ENCODE results near the gene PC. TPM values are rescaled to one million over a fixed set of nuclear protein-coding genes. Genes with fewer than 3 reads are reported as not detected.

The PC gene
- polyA plus RNA-seq, 3 donors, result 4.6 to 7.1 (median 6.0) TPM

DNA sequence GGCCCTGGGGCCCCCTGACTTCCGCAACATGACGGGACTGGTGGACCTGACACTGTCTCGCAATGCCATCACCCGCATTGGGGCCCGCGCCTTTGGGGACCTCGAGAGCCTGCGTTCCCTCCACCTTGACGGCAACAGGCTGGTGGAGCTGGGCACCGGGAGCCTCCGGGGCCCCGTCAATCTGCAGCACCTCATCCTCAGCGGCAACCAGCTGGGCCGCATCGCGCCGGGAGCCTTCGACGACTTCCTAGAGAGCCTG, 100.3 kb downstream of the PC start:
- intact Hi-C loops (cut with micrococcal nuclease), result no loop called here
- H3K9ac ChIP-seq (ENCODE audit: insufficient read depth, low read length, poor library complexity, severe bottlenecking), result no peak overlapping the region
- no peak for DNase-seq

DNA sequence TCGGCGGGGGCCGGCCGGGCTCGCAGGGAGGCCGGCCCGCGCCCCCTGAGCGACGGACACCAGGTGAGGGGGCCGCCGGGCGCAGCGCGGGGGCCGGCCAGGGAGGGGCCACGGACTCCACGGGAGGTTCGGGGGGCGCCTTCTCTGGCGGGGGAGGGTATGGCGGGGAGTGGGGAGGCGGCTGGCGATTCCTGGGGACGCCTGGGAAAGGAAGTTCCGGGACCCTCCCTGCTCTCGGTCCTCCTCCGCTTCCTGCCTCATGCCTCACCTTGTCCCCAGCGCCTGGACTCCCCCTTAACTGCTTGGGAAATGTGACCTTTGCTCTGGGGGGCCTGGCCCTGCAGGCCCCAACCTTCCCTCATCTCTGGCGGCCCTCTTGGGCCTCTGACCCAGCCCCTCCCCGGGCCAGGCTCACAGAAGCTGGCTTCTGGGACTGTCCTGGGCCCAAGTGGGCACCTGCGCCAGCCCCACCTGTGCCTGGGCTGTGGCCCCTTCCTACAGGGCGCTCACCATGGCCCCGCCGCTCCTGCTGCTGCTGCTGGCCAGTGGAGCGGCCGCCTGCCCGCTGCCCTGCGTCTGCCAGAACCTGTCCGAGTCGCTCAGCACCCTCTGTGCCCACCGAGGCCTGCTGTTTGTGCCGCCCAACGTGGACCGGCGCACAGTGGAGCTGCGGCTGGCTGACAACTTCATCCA, 100.8 kb downstream of the PC start:
- Histone ChIP-seq H3K27me3 (ENCODE audit: control insufficient read depth in 2 of 2, insufficient read depth in 2 of 2, low read length in 2 of 2) (no peaks in the 10 kb centered on the region), H3K79me2 (ENCODE audit: insufficient read depth, low read length) (peaks cover 3% of the 10 kb centered on the region), H2AFZ (ENCODE audit: insufficient read depth, low read depth, low read length, poor library complexity, severe bottlenecking) (peak overlapping the region; percentile 61), H3K27ac (ENCODE audit: low read depth in 1 of 2, low read length in 2 of 2) (no peak overlapping the region), H3K4me1 (ENCODE audit: control insufficient read depth in 1 of 2, insufficient read depth in 2 of 2, low read length in 2 of 2) (peaks cover 13 to 17% of the 10 kb centered on the region in 2 donors), H3K4me3 (replicated peaks in 1 of 3; ENCODE audit: low read depth in 2 of 3, low read length in 3 of 3) (peak overlapping the region in 1 of 3 experiments; percentile 58), H3K9me3 (replicated peaks in 1 of 2; ENCODE audit: control insufficient read depth in 1 of 2, insufficient read depth in 1 of 2, low read length in 2 of 2) (no peaks in the 10 kb centered on the region), H3K4me2 (replicated peaks; ENCODE audit: extremely low read depth, low read length, poor library complexity, severe bottlenecking) (peak overlapping the region; percentile 72), H3K36me3 (replicated peaks in 1 of 2; ENCODE audit: control insufficient read depth in 1 of 2, insufficient read depth in 2 of 2, low read length in 2 of 2) (no peaks in the 10 kb centered on the region), H4K20me1 (ENCODE audit: insufficient read depth, low read length) (no peaks in the 10 kb centered on the region), H3K9ac (ENCODE audit: insufficient read depth, low read length, poor library complexity, severe bottlenecking) (peak overlapping the region; percentile 32)
- H3K36me3 Mint-ChIP-seq, result no peaks in the 10 kb centered on the region
- peaks cover 16% of the 10 kb centered on the region for H3K4me1 Mint-ChIP-seq
- peaks cover 0 to 2% (median 0%) of the 10 kb centered on the region in 3 donors for H3K27me3 Mint-ChIP-seq (ENCODE audit: low read depth in 3 of 3)
- H3K4me3 Mint-ChIP-seq, result peak overlapping the region; percentile 75 to 88
- WGBS (ENCODE audit: insufficient coverage), result 44% methylated on average over 36 of the region's 47 CpGs
- no peaks in the 10 kb centered on the region for H3K9me3 Mint-ChIP-seq
- intact Hi-C loops (cut with micrococcal nuclease), result no loop called here
- DNase-seq, result no peak
- no peak overlapping the region for H3K27ac Mint-ChIP-seq
- no peak for TF ChIP-seq CTCF (IDR thresholded peaks at IDR 0.05)

More for the DNA sequence above, 100.3 kb downstream of the PC start:
- no peak for TF ChIP-seq CTCF (IDR thresholded peaks at IDR 0.05)
- peak overlapping the region in 1 of 2 donors; percentile 75 for H3K4me3 Mint-ChIP-seq
- H3K4me1 ChIP-seq (ENCODE audit: control insufficient read depth in 1 of 2, insufficient read depth in 2 of 2, low read length in 2 of 2), result peaks cover 13 to 17% of the 10 kb centered on the region in 2 donors
- H3K9me3 ChIP-seq (replicated peaks in 1 of 2; ENCODE audit: control insufficient read depth in 1 of 2, insufficient read depth in 1 of 2, low read length in 2 of 2), result no peaks in the 10 kb centered on the region
- no peak overlapping the region for H2AFZ ChIP-seq (ENCODE audit: insufficient read depth, low read depth, low read length, poor library complexity, severe bottlenecking)
- no peak overlapping the region for H3K4me2 ChIP-seq (replicated peaks; ENCODE audit: extremely low read depth, low read length, poor library complexity, severe bottlenecking)
- peaks cover 16% of the 10 kb centered on the region for H3K4me1 Mint-ChIP-seq
- peaks cover 0 to 2% (median 0%) of the 10 kb centered on the region in 3 donors for H3K27me3 Mint-ChIP-seq (ENCODE audit: low read depth in 3 of 3)
- no peaks in the 10 kb centered on the region for H3K36me3 Mint-ChIP-seq
- no peaks in the 10 kb centered on the region for H3K27me3 ChIP-seq (ENCODE audit: control insufficient read depth in 2 of 2, insufficient read depth in 2 of 2, low read length in 2 of 2)
- H3K36me3 ChIP-seq (replicated peaks in 1 of 2; ENCODE audit: control insufficient read depth in 1 of 2, insufficient read depth in 2 of 2, low read length in 2 of 2), result no peaks in the 10 kb centered on the region
- no peaks in the 10 kb centered on the region for H3K9me3 Mint-ChIP-seq
- H3K79me2 ChIP-seq (ENCODE audit: insufficient read depth, low read length), result peaks cover 3% of the 10 kb centered on the region
- 98% methylated on average over 17 of the region's 19 CpGs for WGBS (ENCODE audit: insufficient coverage)
- no peak overlapping the region for H3K27ac Mint-ChIP-seq
- no peaks in the 10 kb centered on the region for H4K20me1 ChIP-seq (ENCODE audit: insufficient read depth, low read length)
- H3K4me3 ChIP-seq (replicated peaks in 1 of 3; ENCODE audit: low read depth in 2 of 3, low read length in 3 of 3), result no peak overlapping the region
- H3K27ac ChIP-seq (ENCODE audit: low read depth in 1 of 2, low read length in 2 of 2), result no peak overlapping the region
